Thyroid gland (tissue), 4 donors: Measurements from ENCODE around the gene PCDHGC4.

Experiments used
- CTCF ChIP-seq, 6 experiments: fragments of 200-600 bp in 3 of 6; fragments of 450-650 bp in 3 of 6; sonication (generic) in 3 of 6; IDR thresholded peaks; one replicate each; pipeline ENCODE4 v1.5.1; 2016 to 2019; ENCODE audit warnings: antibody characterized with exemption in 6 of 6, mild to moderate bottlenecking in 2 of 6, inconsistent platforms in 1 of 6, moderate library complexity in 1 of 6
- POLR2A ChIP-seq, 2 donors: fragments of 450-650 bp; IDR thresholded peaks; one replicate each; pipeline ENCODE4 v1.6.1; 2017; ENCODE audit warnings: antibody characterized with exemption in 2 of 2, mild to moderate bottlenecking in 2 of 2, moderate library complexity in 1 of 2

- TF ChIP-seq CTCF (IDR thresholded peaks at IDR 0.05): no peak
- TF ChIP-seq POLR2A (IDR thresholded peaks at IDR 0.05): no peak
Observed at GRCh38 chr5:141484310-141484640, 555 bp upstream of the PCDHGC4 start.
